HepG2 (cell line): ENCODE results near the gene PIP5K1C. TPM values are rescaled to one million over a fixed set of nuclear protein-coding genes. Genes with fewer than 3 reads are reported as not detected.

Experiments used
- GTF2F1 ChIP-seq: fragments of 150-350 bp; IDR thresholded peaks from 2 replicates; pipeline ENCODE4 v1.6.1; 2014; ENCODE audit warnings: low read length
- JUND ChIP-seq: sonication (generic); formaldehyde crosslinking; IDR thresholded peaks from 2 replicates; pipeline ENCODE4 v1.8.0; 2022; ENCODE audit warnings: mild to moderate bottlenecking, missing genetic modification reagents
- KMT2B ChIP-seq: IDR thresholded peaks from 2 replicates; pipeline ENCODE4 v1.6.1; 2016; ENCODE audit warnings: missing genetic modification reagents, missing compliant biosample characterization
- MAFF ChIP-seq: IDR thresholded peaks from 2 replicates; pipeline ENCODE4 v1.6.1; 2011; ENCODE audit warnings: low read depth, low read length, improper control_type of control experiment
- MYC ChIP-seq: sonication (generic); formaldehyde crosslinking; IDR thresholded peaks from 2 replicates; pipeline ENCODE4 v1.9.0; 2021; ENCODE audit warnings: missing genetic modification reagents, borderline replicate concordance
- NRL ChIP-seq: sonication (generic); formaldehyde crosslinking; IDR thresholded peaks from 2 replicates; pipeline ENCODE4 v1.5.0; 2020; ENCODE audit warnings: missing genetic modification reagents, mild to moderate bottlenecking, moderate library complexity, borderline replicate concordance
- PPARG ChIP-seq: conservative IDR thresholded peaks from 2 replicates; pipeline ENCODE4 v1.6.1; 2016; ENCODE audit warnings: missing biosample characterization, missing genetic modification reagents
- RBM22 ChIP-seq: fragments of 200-400 bp; formaldehyde crosslinking; optimal IDR thresholded peaks from 2 replicates; pipeline ENCODE3; 2017; ENCODE audit warnings: mild to moderate bottlenecking, low read length, moderate library complexity
- TEAD3 ChIP-seq: optimal IDR thresholded peaks from 2 replicates; pipeline ENCODE3; 2016; ENCODE audit warnings: borderline replicate concordance
- U2AF1 ChIP-seq: fragments of 200-400 bp; formaldehyde crosslinking; optimal IDR thresholded peaks from 2 replicates; pipeline ENCODE3; 2017; ENCODE audit warnings: mild to moderate bottlenecking, low read depth, low read length
- ZBTB1 ChIP-seq: sonication (generic); formaldehyde crosslinking; IDR thresholded peaks from 2 replicates; pipeline ENCODE4 v1.4.0; 2020; ENCODE audit warnings: missing genetic modification reagents, borderline replicate concordance
- ZBTB37 ChIP-seq: sonication (generic); formaldehyde crosslinking; IDR thresholded peaks from 2 replicates; pipeline ENCODE4 v1.4.0; 2020; ENCODE audit warnings: mild to moderate bottlenecking, missing genetic modification reagents
- ZFP36L1 ChIP-seq: sonication (generic); formaldehyde crosslinking; IDR thresholded peaks from 2 replicates; pipeline ENCODE4 v1.8.0; 2022; ENCODE audit warnings: mild to moderate bottlenecking, missing genetic modification reagents, moderate library complexity
- ZFP36L2 ChIP-seq: sonication (generic); formaldehyde crosslinking; IDR thresholded peaks from 2 replicates; pipeline ENCODE4 v1.4.0; 2020; ENCODE audit warnings: missing genetic modification reagents
- ZHX2 ChIP-seq, 2 experiments: sonication (generic) in 1 of 2; formaldehyde crosslinking in 1 of 2; IDR thresholded peaks; 2 replicates each; pipeline versions ENCODE4 v1.6.1 to v1.9.0; 2014 to 2022; ENCODE audit warnings: antibody characterized with exemption in 1 of 2, borderline replicate concordance in 1 of 2, inconsistent platforms in 1 of 2, low read depth in 1 of 2, missing genetic modification reagents in 1 of 2
- ZNF331 ChIP-seq: sonication (generic); formaldehyde crosslinking; IDR thresholded peaks from 2 replicates; pipeline ENCODE4 v1.4.0; 2020; ENCODE audit warnings: missing genetic modification reagents
- ZNF577 ChIP-seq: sonication (generic); formaldehyde crosslinking; IDR thresholded peaks from 2 replicates; pipeline ENCODE4 v1.4.0; 2020; ENCODE audit warnings: mild to moderate bottlenecking, low read depth, missing genetic modification reagents, borderline replicate concordance
- ZNF768 ChIP-seq: sonication (generic); formaldehyde crosslinking; IDR thresholded peaks from 2 replicates; pipeline ENCODE4 v1.4.0; 2020; ENCODE audit warnings: missing genetic modification reagents
- ZNF784 ChIP-seq: sonication (generic); formaldehyde crosslinking; IDR thresholded peaks from 2 replicates; pipeline ENCODE4 v1.5.1; 2020; ENCODE audit warnings: missing genetic modification reagents, mild to moderate bottlenecking, borderline replicate concordance
- ZNF891 ChIP-seq: sonication (generic); formaldehyde crosslinking; IDR thresholded peaks from 2 replicates; pipeline ENCODE4 v1.5.0; 2020; ENCODE audit warnings: mild to moderate bottlenecking, missing genetic modification reagents
- ZSCAN12 ChIP-seq: sonication (generic); formaldehyde crosslinking; IDR thresholded peaks from 2 replicates; pipeline ENCODE4 v1.9.0; 2021; ENCODE audit warnings: mild to moderate bottlenecking, missing genetic modification reagents
- ZSCAN22 ChIP-seq: sonication (generic); formaldehyde crosslinking; IDR thresholded peaks from 2 replicates; pipeline ENCODE4 v1.4.0; 2020; ENCODE audit warnings: mild to moderate bottlenecking, missing genetic modification reagents
- polyA plus RNA-seq, 8 experiments: library from polyadenylated mRNA; depleted of rRNA in 3 of 8; stranded (reverse) in 7 of 8; unstranded in 1 of 8; fragments of >200 nt; fragmentation: Illumina TruSeq in 4 of 8; extraction: Trizol in 4 of 8; gene quantifications; 2 replicates each; pipeline versions ENCODE4 v1.2.1 to v1.2.3, GENCODE V29; 2011 to 2016; ENCODE audit warnings: low read depth in 4 of 8, missing spikeins in 1 of 8, mixed read lengths in 1 of 8; ENCODE audit not compliant: insufficient read depth in 1 of 8
- total RNA-seq, 5 experiments: library from RNA; depleted of rRNA; stranded (reverse); fragments of >200 nt; fragmentation: Illumina TruSeq; extraction: Trizol; gene quantifications; 2 replicates each; pipeline ENCODE4 v1.2.3, GENCODE V29; 2016; ENCODE audit warnings: low read depth in 1 of 5

Gene PIP5K1C
- total and polyA plus RNA-seq, 2 of the 13 experiments (the other 11 are each of a cell fraction or from before 2014, with no cell fraction given): 3.6 to 4.3 TPM

- TF ChIP-seq ZHX2 (IDR thresholded peaks at IDR 0.05; ENCODE audit: low read depth) (no peak), ZHX2 (CRISPR knock-in tag; IDR thresholded peaks at IDR 0.05; ENCODE audit: borderline replicate concordance) (no peak), ZSCAN22 (CRISPR knock-in tag) (no peak), RBM22 (no peak), JUND (CRISPR knock-in tag) (no peak; the same call in 1 of the 2 replicates), U2AF1 (peak; percentile 35), ZBTB37 (CRISPR knock-in tag) (no peak), ZNF331 (CRISPR knock-in tag) (0 out of 2 replicates have a peak, but pooled peaks have one; percentile 46), TEAD3 (CRISPR knock-in tag) (peak; percentile 35), ZFP36L1 (no peak), ZNF784 (CRISPR knock-in tag) (no peak), MAFF (no peak), ZBTB1 (CRISPR knock-in tag) (no peak), KMT2B (CRISPR knock-in tag) (0 out of 2 replicates have a peak, but pooled peaks have one; percentile 36), ZNF768 (peak; percentile 40), ZNF577 (CRISPR knock-in tag) (no peak), GTF2F1 (no peak), ZFP36L2 (no peak), NRL (CRISPR knock-in tag) (no peak; the same call in 1 of the 2 replicates), ZNF891 (no peak), ZSCAN12 (CRISPR knock-in tag) (no peak), MYC (CRISPR knock-in tag) (peak; percentile 67; the same call in 1 of the 2 replicates), PPARG (0 out of 2 replicates have a peak, but pooled peaks have one; percentile 39)
Measured at GRCh38 chr19:3708207-3708931, 8.1 kb upstream of the PIP5K1C start, which contains the start of gene TJP3 (continued).
